Testis (tissue), 3 donors: Measurements from ENCODE around the gene PIBF1. TPM values are rescaled to one million over a fixed set of nuclear protein-coding genes. Genes with fewer than 3 reads are reported as not detected.

Experiments
- DNase-seq: peaks from one replicate; pipeline ENCODE4 v3.0.0-alpha.2; 2019
- H3K27ac ChIP-seq, 2 donors: fragments of 200-600 bp; sonication (generic); one replicate each; pipeline ENCODE4 v1.5.1; 2019
- H3K27me3 ChIP-seq: fragments of 200-600 bp; sonication (generic); one replicate; pipeline ENCODE4 v1.5.1; 2019
- H3K36me3 ChIP-seq: fragments of 200-600 bp; sonication (generic); one replicate; pipeline ENCODE4 v1.5.1; 2017; ENCODE audit warnings: low read depth; ENCODE audit errors: missing control alignments
- H3K4me1 ChIP-seq: fragments of 200-600 bp; sonication (generic); one replicate; pipeline ENCODE4 v1.5.1; 2019
- H3K4me3 ChIP-seq, 2 donors: fragments of 200-600 bp; sonication (generic); one replicate each; pipeline ENCODE4 v1.5.1; 2017 to 2019
- H3K9me3 ChIP-seq: fragments of 200-600 bp; sonication (generic); one replicate; pipeline ENCODE4 v1.5.1; 2017
- CTCF ChIP-seq, 3 experiments: fragments of 450-650 bp in 2 of 3; fragments of 200-600 bp in 1 of 3; sonication (generic) in 1 of 3; IDR thresholded peaks; one replicate each; pipeline ENCODE4 v1.5.1; 2016 to 2019; ENCODE audit warnings: antibody characterized with exemption in 3 of 3, mild to moderate bottlenecking in 2 of 3, moderate library complexity in 1 of 3
- POLR2A ChIP-seq: fragments of 450-650 bp; IDR thresholded peaks from one replicate; pipeline ENCODE4 v1.6.1; 2017; ENCODE audit warnings: antibody characterized with exemption, mild to moderate bottlenecking, moderate library complexity
- WGBS, 2 donors: methylation state at CpG; one replicate each; pipeline ENCODE4 v1.1.5; 2018; 5-methylcytosine and 5-hydroxymethylcytosine counted together
- intact Hi-C: fragments of 100-400 bp; cut with DNase I; formaldehyde crosslinking; loops from one replicate; pipeline ENCODE4 v1.15.1; 2023; ENCODE audit warnings: low total_unique reads
- polyA plus RNA-seq: library from polyadenylated mRNA; stranded (reverse); fragments of 350-450 nt; fragmentation: Illumina TruSeq; extraction: RNeasy Lipid Tissue Mini Kit (QIAGEN cat#74804); gene quantifications from one replicate; pipeline ENCODE4 v1.2.3, GENCODE V29; 2014; ENCODE audit warnings: low read depth, low replicate concordance; ENCODE audit not compliant: insufficient read depth
- total RNA-seq, 2 donors: library from RNA; depleted of rRNA; stranded (reverse); fragments of >200 nt; gene quantifications; one replicate each; pipeline ENCODE4 v1.2.3, GENCODE V29; 2016

PIBF1 gene
- total and polyA plus RNA-seq, 3 donors from 2014 or later = 22.5 to 37.2 (median 24.6) TPM

- 49 to 80% methylated on average over 9 of the region's 9 CpGs for WGBS, 2 donors
- TF ChIP-seq CTCF (IDR thresholded peaks at IDR 0.05) (no peak), POLR2A (no peak)
- Histone ChIP-seq H3K27me3 (no peaks in the 10 kb centered on the region), H3K36me3 (no peaks in the 10 kb centered on the region), H3K4me3 (no peak overlapping the region), H3K4me1 (no peaks in the 10 kb centered on the region), H3K9me3 (no peaks in the 10 kb centered on the region), H3K27ac (no peak overlapping the region)
- DNase-seq = no peak
- intact Hi-C loops = no loop called here
These were observed 279.9 kb downstream of the PIBF1 start for GRCh38 chr13:73061876-73062275.

- no peaks in the 10 kb centered on the region for H3K27me3 ChIP-seq
- WGBS, 2 donors = 85 to 91% methylated on average over 13 of the region's 13 CpGs
- intact Hi-C loops = no loop called here
- H3K27ac ChIP-seq = no peak overlapping the region
- H3K4me1 ChIP-seq = no peaks in the 10 kb centered on the region
- H3K4me3 ChIP-seq = no peak overlapping the region
- TF ChIP-seq CTCF (IDR thresholded peaks at IDR 0.05) (no peak), POLR2A (no peak)
- H3K9me3 ChIP-seq = no peaks in the 10 kb centered on the region
- no peaks in the 10 kb centered on the region for H3K36me3 ChIP-seq
- DNase-seq = no peak
These were observed 280.5 kb downstream of the PIBF1 start for GRCh38 chr13:73062468-73062867.

GRCh38 chr13:73063166-73063565, 281.2 kb downstream of the PIBF1 start:
- no peaks in the 10 kb centered on the region for H3K27me3 ChIP-seq
- H3K4me1 ChIP-seq = no peaks in the 10 kb centered on the region
- no peaks in the 10 kb centered on the region for H3K9me3 ChIP-seq
- H3K27ac ChIP-seq = no peak overlapping the region
- WGBS, 2 donors = 73 to 79% methylated on average over 3 of the region's 3 CpGs
- H3K4me3 ChIP-seq = no peak overlapping the region
- no peak for TF ChIP-seq CTCF (IDR thresholded peaks at IDR 0.05)
- no peaks in the 10 kb centered on the region for H3K36me3 ChIP-seq
- intact Hi-C loops = no loop called here
- DNase-seq = no peak

GRCh38 chr13:73065036-73065435, 283.1 kb downstream of the PIBF1 start:
- 67 to 74% methylated on average over 2 of the region's 2 CpGs for WGBS, 2 donors
- H3K4me3 ChIP-seq = no peak overlapping the region
- DNase-seq = no peak
- no peaks in the 10 kb centered on the region for H3K27me3 ChIP-seq
- no peaks in the 10 kb centered on the region for H3K36me3 ChIP-seq
- no peak overlapping the region for H3K27ac ChIP-seq
- H3K9me3 ChIP-seq = no peaks in the 10 kb centered on the region
- intact Hi-C loops = no loop called here
- no peaks in the 10 kb centered on the region for H3K4me1 ChIP-seq
- no peak for TF ChIP-seq CTCF (IDR thresholded peaks at IDR 0.05)
- TF ChIP-seq POLR2A = no peak

- WGBS, 2 donors = 81 to 82% methylated on average over 7 of the region's 7 CpGs
- no peaks in the 10 kb centered on the region for H3K9me3 ChIP-seq
- no peaks in the 10 kb centered on the region for H3K27me3 ChIP-seq
- no peaks in the 10 kb centered on the region for H3K4me1 ChIP-seq
- TF ChIP-seq CTCF (IDR thresholded peaks at IDR 0.05) (no peak), POLR2A (no peak)
- intact Hi-C loops = no loop called here
- no peak overlapping the region for H3K27ac ChIP-seq
- H3K36me3 ChIP-seq = no peaks in the 10 kb centered on the region
- DNase-seq = no peak
- H3K4me3 ChIP-seq = no peak overlapping the region
These were observed 283.9 kb downstream of the PIBF1 start for GRCh38 chr13:73065665-73066340.
